Spleen (tissue), 11 donors: ENCODE data around the gene IQCC. TPM values are rescaled to one million over a fixed set of nuclear protein-coding genes. Genes with fewer than 3 reads are reported as not detected.

Experiments used
- DNase-seq: peaks from one replicate; pipeline ENCODE4 v3.0.0-alpha.2; 2020
- H3K27ac ChIP-seq, 8 donors: fragments of 200-600 bp; sonication (generic) in 7 of 8; 1 replicate in 4 of 8; 2 replicates in 4 of 8; pipeline versions ENCODE4 v1.5.0 to v1.8.0; 2016 to 2021; ENCODE audit warnings: inconsistent platforms in 4 of 8, mild to moderate bottlenecking in 4 of 8, moderate library complexity in 1 of 8
- H3K27me3 ChIP-seq, 7 donors: fragments of 200-600 bp; sonication (generic) in 6 of 7; replicated peaks in 1 of 7; 1 replicate in 4 of 7; 2 replicates in 3 of 7; pipeline versions ENCODE4 v1.5.0 to v1.8.0; 2016 to 2021; ENCODE audit warnings: inconsistent platforms in 3 of 7, mild to moderate bottlenecking in 1 of 7
- H3K36me3 ChIP-seq, 6 donors: fragments of 200-600 bp; sonication (generic) in 5 of 6; 1 replicate in 4 of 6; 2 replicates in 2 of 6; pipeline versions ENCODE4 v1.5.0 to v1.8.0; 2016 to 2021; ENCODE audit warnings: inconsistent platforms in 2 of 6
- H3K4me1 ChIP-seq, 6 donors: fragments of 200-600 bp; sonication (generic) in 5 of 6; 1 replicate in 3 of 6; 2 replicates in 3 of 6; pipeline versions ENCODE4 v1.5.0 to v1.8.0; 2016 to 2021; ENCODE audit warnings: inconsistent platforms in 3 of 6
- H3K4me3 ChIP-seq, 8 donors: fragments of 200-600 bp; sonication (generic) in 7 of 8; 1 replicate in 4 of 8; 2 replicates in 4 of 8; pipeline versions ENCODE4 v1.5.0 to v1.8.0; 2016 to 2021; ENCODE audit warnings: inconsistent platforms in 4 of 8, mild to moderate bottlenecking in 4 of 8, moderate library complexity in 2 of 8
- H3K9me3 ChIP-seq, 8 donors: fragments of 200-600 bp; sonication (generic) in 7 of 8; 1 replicate in 4 of 8; 2 replicates in 4 of 8; pipeline versions ENCODE4 v1.5.0 to v1.8.0; 2016 to 2021; ENCODE audit warnings: inconsistent platforms in 4 of 8
- CTCF ChIP-seq, 11 experiments: fragments of 200-600 bp in 7 of 11; fragments of 450-650 bp in 4 of 11; sonication (generic) in 4 of 11; IDR thresholded peaks in 8 of 11; conservative IDR thresholded peaks in 3 of 11; 1 replicate in 7 of 11; 2 replicates in 4 of 11; pipeline versions ENCODE4 v1.4.0 to v1.8.0; 2016 to 2021; ENCODE audit warnings: antibody characterized with exemption in 11 of 11, inconsistent platforms in 4 of 11, mild to moderate bottlenecking in 1 of 11
- POLR2A ChIP-seq, 3 donors: fragments of 450-650 bp; IDR thresholded peaks; one replicate each; pipeline ENCODE4 v1.5.1; 2017; ENCODE audit warnings: antibody characterized with exemption in 3 of 3, mild to moderate bottlenecking in 1 of 3
- POLR2AphosphoS5 ChIP-seq, 3 donors: sonication (generic); formaldehyde crosslinking; IDR thresholded peaks; one replicate each; pipeline ENCODE4 v1.5.1; 2017; ENCODE audit warnings: antibody characterized with exemption in 3 of 3
- WGBS, 5 donors: extraction: QIAGEN DNeasy Blood & Tissue Kit in 3 of 5; methylation state at CpG; one replicate each; pipeline versions ENCODE4 v1.1.5 to v1.1.7; 2013 to 2018; 5-methylcytosine and 5-hydroxymethylcytosine counted together
- intact Hi-C: fragments of 100-400 bp; cut with DNase I; formaldehyde crosslinking; loops from one replicate; pipeline ENCODE4 v1.15.0; 2023; ENCODE audit warnings: low total_unique reads
- polyA plus RNA-seq, 3 donors: library from polyadenylated mRNA; stranded (reverse); fragments of 200-250 nt; gene quantifications; one replicate each; pipeline ENCODE4 v1.2.1, GENCODE V29; 2013
- total RNA-seq, 7 donors: library from RNA; depleted of rRNA in 3 of 7; stranded (reverse); fragments of >200 nt in 3 of 7; fragmentation: NEBNext Ultra II Directional in 4 of 7; extraction: Animal tissue kit (Norgen Biotek cat#: 25700) in 4 of 7; gene quantifications; one replicate each; pipeline versions ENCODE4 v1.1.0 to v1.2.1, GENCODE V29; 2016 to 2021
- donor health status: healthy with polysubstance abuse.
- donor health status: DM: no; HTN: no; CAD: no; lungs with moderate emphysema.
- donor health status: DM: no; HTN: no; CAD: no.
- donor health status: Bipolar disorder and iron deficiency.
- donor health status: healthy.
- donor health status: DM: no; HTN: no; CAD: no.
- donor health status: DM: yes; HTN: yes; CAD: no.

Gene IQCC
- total and polyA plus RNA-seq, 10 donors, result 1.2 to 2.4 (median 1.7) TPM

DNA sequence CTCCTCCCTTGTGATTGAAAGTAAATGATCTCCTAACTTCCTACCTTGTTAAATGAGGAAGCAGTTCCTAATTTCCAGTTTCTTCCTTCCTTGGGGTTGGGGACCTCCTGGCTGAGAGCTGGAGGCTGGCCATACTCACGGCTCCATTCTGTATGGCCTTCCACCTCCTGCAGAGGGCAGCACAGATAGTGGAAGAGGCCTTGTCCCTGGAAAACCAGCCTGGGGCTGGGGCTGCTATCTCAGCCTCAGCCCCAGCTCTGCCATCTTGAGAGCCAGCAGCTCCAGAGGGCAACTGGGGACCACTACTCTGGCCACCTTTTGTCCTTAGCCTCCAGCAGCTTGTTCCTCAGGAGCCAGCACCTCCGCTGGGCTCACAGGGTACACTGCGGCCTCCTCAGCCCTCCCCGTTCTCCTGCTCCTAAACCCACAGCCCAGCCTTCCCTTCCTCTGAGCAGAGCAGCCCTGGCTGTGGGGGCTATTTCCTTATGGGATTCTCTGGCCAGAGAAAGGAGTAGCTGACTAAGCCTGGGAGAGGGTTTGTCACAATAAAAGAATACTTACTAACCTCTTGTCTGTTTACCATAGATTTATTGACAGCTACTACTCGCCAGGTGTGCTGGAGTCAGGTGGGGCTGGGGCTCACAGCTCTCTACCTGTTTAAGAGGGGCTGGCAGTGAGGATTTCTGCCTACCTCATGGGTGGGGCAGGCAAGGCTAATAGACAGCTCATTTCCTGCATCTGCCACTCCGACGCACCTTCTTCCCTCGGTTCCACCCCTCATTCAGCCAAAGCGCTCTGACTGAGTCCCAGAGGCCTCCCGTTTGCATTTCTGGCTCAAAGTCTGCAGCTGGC is 10.4 kb downstream of the IQCC start:
- Histone ChIP-seq H3K27me3 (no peaks in the 10 kb centered on the region), H3K27ac (peak overlapping the region in 5 of 8 donors; percentile 29 to 67 (median 42)), H3K4me3 (no peak overlapping the region), H3K4me1 (peaks cover 8 to 42% (median 30%) of the 10 kb centered on the region in 6 donors), H3K9me3 (no peaks in the 10 kb centered on the region), H3K36me3 (peaks cover 0 to 77% (median 27%) of the 10 kb centered on the region in 6 donors)
- intact Hi-C loops, result no loop called here
- TF ChIP-seq POLR2AphosphoS5 (IDR thresholded peaks at IDR 0.05) (peak; percentile 23 to 38 (median 33)), CTCF (IDR thresholded peaks at IDR 0.05 in 8 of 11, conservative IDR thresholded peaks at IDR 0.05 in 3 of 11) (peak; percentile 48 to 86 (median 77)), POLR2A (IDR thresholded peaks at IDR 0.05) (no peak)
- WGBS, 5 donors, result 69 to 78% (median 71%) methylated on average over 10 of the region's 10 CpGs
- no peak for DNase-seq

- TF ChIP-seq POLR2AphosphoS5 (IDR thresholded peaks at IDR 0.05) (no peak), POLR2A (IDR thresholded peaks at IDR 0.05) (no peak), CTCF (IDR thresholded peaks at IDR 0.05 in 8 of 11, conservative IDR thresholded peaks at IDR 0.05 in 3 of 11) (no peak)
- no peak overlapping the region for H3K4me3 ChIP-seq
- intact Hi-C loops, result no loop called here
- H3K27ac ChIP-seq, result peak overlapping the region in 5 of 8 donors; percentile 21 to 67 (median 42)
- no peaks in the 10 kb centered on the region for H3K9me3 ChIP-seq
- no peaks in the 10 kb centered on the region for H3K27me3 ChIP-seq
- peaks cover 15 to 49% (median 37%) of the 10 kb centered on the region in 6 donors for H3K4me1 ChIP-seq
- DNase-seq, result no peak
- H3K36me3 ChIP-seq, result peaks cover 0 to 77% (median 27%) of the 10 kb centered on the region in 6 donors
- 53 to 85% (median 76%) methylated on average over 4 to 5 of the region's 5 CpGs for WGBS, 5 donors
These were observed 11.1 kb downstream of the IQCC start for GRCh38 chr1:32216566-32216965.

GRCh38 chr1:32219022-32219421 is 13.6 kb downstream of the IQCC start:
- WGBS, 5 donors, result 90 to 96% (median 91%) methylated on average over 7 of the region's 7 CpGs
- intact Hi-C loops, result no loop called here

More at GRCh38 chr1:32219022-32219421, 13.6 kb downstream of the IQCC start:
- no peak for DNase-seq
- Histone ChIP-seq H3K36me3 (peaks cover 0 to 67% (median 29%) of the 10 kb centered on the region in 6 donors), H3K27me3 (no peaks in the 10 kb centered on the region), H3K9me3 (no peaks in the 10 kb centered on the region), H3K4me3 (no peak overlapping the region), H3K27ac (no peak overlapping the region), H3K4me1 (peaks cover 26 to 56% (median 48%) of the 10 kb centered on the region in 6 donors)
- TF ChIP-seq CTCF (IDR thresholded peaks at IDR 0.05 in 8 of 11, conservative IDR thresholded peaks at IDR 0.05 in 3 of 11) (no peak), POLR2AphosphoS5 (IDR thresholded peaks at IDR 0.05) (no peak), POLR2A (IDR thresholded peaks at IDR 0.05) (no peak)
